Measurements from ENCODE around the gene MPO. TPM values are rescaled to one million over a fixed set of nuclear protein-coding genes. Genes with fewer than 3 reads are reported as not detected.

Gene MPO
- total and polyA plus RNA-seq, 9 of the 15 experiments (the other 6 are each of a cell fraction or from before 2014, with no cell fraction given): 0.04 to 0.47 (median 0.39) TPM; not detected in 6

GRCh38 chr17:58300336-58300735 lies 19.6 kb upstream of the MPO start:
- Histone ChIP-seq H3K4me3 (no peak overlapping the region), H3K9ac (ENCODE audit: insufficient read depth in 1 of 2, low read depth in 2 of 2, low read length in 2 of 2) (no peak overlapping the region), H4K20me1 (replicated peaks; ENCODE audit: control insufficient read depth, insufficient read depth, low read length) (no peaks in the 10 kb centered on the region), H3K4me2 (ENCODE audit: insufficient read depth, low read length) (no peak overlapping the region), H2AFZ (ENCODE audit: low read depth, low read length) (no peak overlapping the region), H3K36me3 (ENCODE audit: control insufficient read depth, insufficient read depth, low read length) (no peaks in the 10 kb centered on the region), H3K9me3 (replicated peaks; ENCODE audit: control insufficient read depth, insufficient read depth, low read depth, low read length) (no peaks in the 10 kb centered on the region), H3K27me3 (ENCODE audit: control insufficient read depth in 2 of 2, insufficient read depth in 2 of 2, low read length in 2 of 2) (no peaks in the 10 kb centered on the region), H3K27ac (ENCODE audit: extremely low read depth, low read depth, low read length) (no peak overlapping the region), H3K4me1 (replicated peaks in 1 of 2; ENCODE audit: control insufficient read depth in 2 of 2, insufficient read depth in 2 of 2, low read length in 2 of 2) (peaks cover 4 to 12% of the 10 kb centered on the region in 2 experiments; a peak in 2 of 5 replicates), H3K9me1 (ENCODE audit: control insufficient read depth, insufficient read depth, low read length) (peaks cover 11% of the 10 kb centered on the region), H3K79me2 (ENCODE audit: control insufficient read depth, insufficient read depth, low read length) (no peaks in the 10 kb centered on the region)
- intact Hi-C loops (cut with micrococcal nuclease): no loop called here
- FAIRE-seq (no peak), DNase-seq (ENCODE audit: extremely low read depth in 1 of 4, low spot score in 3 of 4) (no peak), ATAC-seq (no peak)
- no TSS peak for BruUV-seq (replicated peaks)
- TF ChIP-seq MAFF (IDR thresholded peaks at IDR 0.05; ENCODE audit: low read length) (no peak), NFE2 (IDR thresholded peaks at IDR 0.05; ENCODE audit: low read depth) (no peak), JUNB (CRISPR knock-in tag; conservative IDR thresholded peaks at IDR 0.05) (no peak), ZFP1 (CRISPR knock-in tag; IDR thresholded peaks at IDR 0.05) (no peak), MAFG (tag; conservative IDR thresholded peaks at IDR 0.05) (no peak), KLF6 (CRISPR knock-in tag; IDR thresholded peaks at IDR 0.05; ENCODE audit: borderline replicate concordance) (no peak), ZNF197 (CRISPR knock-in tag; IDR thresholded peaks at IDR 0.05; ENCODE audit: low read depth) (no peak), ZNF583 (CRISPR knock-in tag; IDR thresholded peaks at IDR 0.05) (no peak), VEZF1 (CRISPR knock-in tag; IDR thresholded peaks at IDR 0.05) (no peak), KLF13 (tag; IDR thresholded peaks at IDR 0.05; ENCODE audit: borderline replicate concordance, low read depth) (no peak)
- TF ChIP-seq, protein P1, sequence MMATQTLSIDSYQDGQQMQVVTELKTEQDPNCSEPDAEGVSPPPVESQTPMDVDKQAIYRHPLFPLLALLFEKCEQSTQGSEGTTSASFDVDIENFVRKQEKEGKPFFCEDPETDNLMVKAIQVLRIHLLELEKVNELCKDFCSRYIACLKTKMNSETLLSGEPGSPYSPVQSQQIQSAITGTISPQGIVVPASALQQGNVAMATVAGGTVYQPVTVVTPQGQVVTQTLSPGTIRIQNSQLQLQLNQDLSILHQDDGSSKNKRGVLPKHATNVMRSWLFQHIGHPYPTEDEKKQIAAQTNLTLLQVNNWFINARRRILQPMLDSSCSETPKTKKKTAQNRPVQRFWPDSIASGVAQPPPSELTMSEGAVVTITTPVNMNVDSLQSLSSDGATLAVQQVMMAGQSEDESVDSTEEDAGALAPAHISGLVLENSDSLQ (IDR thresholded peaks at IDR 0.05): no peak
- in situ Hi-C loops (cut with MboI): no loop called here
- 21% methylated on average over 6 of the region's 6 CpGs for whole genome bisulfite sequencing (ENCODE audit: insufficient coverage, low coverage, missing lambda C conversion rate)
- ChIA-PET CTCF (ENCODE audit: low intra/inter-chr PET ratio) (no interaction called here), POLR2A (interaction anchor here (0.5 kb wide), 1 partner anchor 10 kb away, joined by 3 read pairs; no protein-coding TSS in a partner anchor)
